ENCODE measurements around the gene TERB2.
"Not testable (repeated sequence)": the region's sequence is repeated elsewhere in the genome, so short reads cannot be mapped to it uniquely, and the experiment has no call there.

The TERB2 gene

DNA sequence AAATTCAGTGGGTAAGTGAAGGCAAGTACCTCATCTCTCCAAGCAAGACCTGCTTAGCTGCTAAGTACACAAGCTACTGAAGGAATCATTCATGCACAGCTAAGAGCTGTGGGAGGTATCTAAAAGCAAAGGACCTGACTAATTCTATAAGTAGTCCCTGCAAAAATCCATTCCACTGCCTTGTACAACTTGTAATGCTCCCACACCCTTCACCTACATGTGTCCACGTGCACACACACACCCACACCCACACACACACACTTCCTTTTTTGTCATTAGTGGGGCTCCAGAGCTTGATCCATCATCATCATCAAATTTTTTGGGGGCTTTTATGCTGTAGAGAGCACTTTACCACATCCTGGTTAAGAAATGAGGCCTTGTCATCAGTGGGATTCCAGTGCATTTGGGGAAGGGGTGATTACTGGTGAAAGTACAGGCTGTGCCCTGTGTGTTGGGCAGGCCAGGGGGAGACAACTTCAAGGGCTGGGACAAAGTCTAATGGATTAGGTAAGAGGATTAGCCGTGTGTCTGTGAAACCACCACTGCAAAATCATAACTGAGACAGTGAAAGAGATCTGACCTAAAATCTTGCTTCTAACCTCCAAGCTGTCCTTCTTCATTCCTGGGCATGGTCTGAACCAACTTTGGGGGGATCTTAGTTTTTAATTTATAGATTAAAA, 47.4 kb downstream of the TERB2 start:
- DNase-seq: not testable (repeated sequence)

DNA sequence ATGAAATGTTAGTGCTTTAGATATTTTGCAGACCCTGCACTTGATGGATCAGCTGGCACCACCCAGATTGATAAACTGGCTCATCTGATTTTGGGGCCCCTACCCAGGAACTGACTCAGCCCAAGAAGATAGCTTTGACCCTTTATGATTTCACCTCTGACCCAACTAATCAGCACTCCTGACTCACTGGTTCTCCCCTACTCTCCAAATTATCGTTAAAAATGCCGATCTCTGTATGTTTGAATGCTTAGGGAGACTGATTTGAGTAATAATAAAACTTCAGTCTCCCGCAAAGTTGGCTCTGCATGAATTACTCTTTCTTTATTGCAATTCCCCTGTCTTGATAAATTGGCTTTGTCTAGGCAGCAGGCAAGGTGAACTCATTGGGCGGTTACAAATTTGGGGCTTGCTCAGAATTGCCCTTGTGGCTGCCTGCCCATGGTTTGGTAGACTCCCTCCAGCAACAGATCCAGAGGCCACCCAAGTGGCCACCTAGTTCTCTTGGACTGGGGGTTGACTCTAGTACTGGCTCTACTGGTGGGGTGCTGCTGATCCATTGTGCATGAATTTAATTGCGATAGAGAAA, 48.2 kb downstream of the TERB2 start:
- DNase-seq: not testable (repeated sequence)

DNA sequence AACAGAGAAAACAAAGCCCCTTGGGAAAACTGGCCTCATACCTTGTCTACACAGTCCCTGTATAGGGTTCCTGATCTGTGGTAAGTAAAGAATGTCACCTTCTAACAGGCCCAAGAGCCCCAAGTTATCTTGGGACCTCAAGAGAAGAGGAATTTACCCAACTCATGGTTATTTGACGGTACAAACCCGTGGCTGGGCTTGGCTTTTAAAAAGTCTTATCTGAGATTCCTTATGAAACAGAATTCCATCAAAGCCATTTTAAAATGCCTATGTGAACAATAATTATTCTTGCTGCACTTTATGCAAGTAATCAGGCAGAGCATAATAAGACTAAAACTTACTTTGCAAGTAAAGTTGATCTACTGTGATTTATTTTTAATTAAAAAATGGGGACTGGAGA, 52.6 kb downstream of the TERB2 start:
- DNase-seq: no peak

DNA sequence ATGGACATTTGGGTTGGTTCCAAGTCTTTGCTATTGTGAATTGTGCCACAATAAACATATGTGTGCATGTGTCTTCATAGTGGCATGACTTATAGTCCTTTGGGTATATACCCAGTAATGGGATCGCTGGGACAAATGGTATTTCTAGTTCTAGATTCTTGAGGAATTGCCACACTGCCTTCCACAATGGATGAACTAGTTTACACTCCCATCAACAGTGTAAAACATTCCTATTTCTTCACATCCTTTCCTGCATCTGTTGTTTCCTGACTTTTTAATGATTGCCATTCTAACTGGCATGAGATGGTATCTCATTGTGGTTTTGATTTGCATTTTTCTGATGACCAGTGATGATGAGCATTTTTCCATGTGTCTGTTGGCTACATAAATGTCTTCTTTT, 58.6 kb downstream of the TERB2 start:
- DNase-seq: not testable (repeated sequence)

DNA sequence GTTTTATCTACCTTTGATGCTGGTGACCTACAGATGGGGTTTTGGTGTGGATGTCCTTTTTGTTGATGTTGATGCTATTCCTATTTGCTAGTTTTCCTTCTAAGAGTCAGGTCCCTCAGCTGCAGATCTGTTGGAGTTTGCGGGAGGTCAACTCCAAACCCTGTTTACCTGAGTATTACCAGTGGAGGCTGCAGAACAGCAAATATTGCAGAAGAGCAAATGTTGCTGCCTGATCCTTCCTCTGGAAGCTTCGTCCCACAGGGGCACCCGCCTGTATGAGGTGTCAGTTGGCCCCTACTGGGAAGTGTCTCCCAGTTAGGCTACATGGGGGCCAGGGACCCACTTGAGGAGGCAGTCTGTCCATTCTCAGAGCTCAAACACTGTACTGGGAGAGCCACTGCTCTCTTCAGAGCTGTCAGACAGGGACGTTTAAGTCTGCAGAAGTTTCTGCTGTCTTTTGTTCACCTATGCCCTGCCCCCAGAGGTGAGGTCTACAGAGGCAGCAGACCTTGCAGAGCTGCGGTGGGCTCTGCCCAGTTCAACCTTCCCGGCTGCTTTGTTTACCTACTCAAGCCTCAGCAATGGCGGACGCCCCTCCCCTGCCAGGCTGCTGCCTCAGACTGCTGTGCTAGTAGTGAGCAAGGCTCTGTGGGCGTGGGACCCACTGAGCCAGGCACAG, 63.9 kb downstream of the TERB2 start:
- not testable (repeated sequence) for DNase-seq

DNA sequence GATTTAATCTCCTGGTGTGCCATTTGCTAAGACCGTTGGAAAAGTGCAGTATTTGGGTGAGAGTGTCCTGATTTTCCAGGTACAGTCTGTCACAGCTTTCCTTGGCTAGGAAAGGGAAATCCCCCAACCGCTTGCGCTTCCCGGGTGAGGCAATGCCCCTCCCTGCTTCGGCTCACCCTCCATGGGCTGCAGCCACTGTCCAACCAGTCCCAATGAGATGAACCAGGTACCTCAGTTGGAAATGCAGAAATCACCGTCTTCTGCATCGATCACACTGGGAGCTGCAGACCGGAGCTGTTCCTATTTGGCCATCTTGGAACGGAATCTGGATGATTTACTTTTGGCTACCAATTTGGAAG, 64.4 kb downstream of the TERB2 start:
- DNase-seq: not testable (repeated sequence)

DNA sequence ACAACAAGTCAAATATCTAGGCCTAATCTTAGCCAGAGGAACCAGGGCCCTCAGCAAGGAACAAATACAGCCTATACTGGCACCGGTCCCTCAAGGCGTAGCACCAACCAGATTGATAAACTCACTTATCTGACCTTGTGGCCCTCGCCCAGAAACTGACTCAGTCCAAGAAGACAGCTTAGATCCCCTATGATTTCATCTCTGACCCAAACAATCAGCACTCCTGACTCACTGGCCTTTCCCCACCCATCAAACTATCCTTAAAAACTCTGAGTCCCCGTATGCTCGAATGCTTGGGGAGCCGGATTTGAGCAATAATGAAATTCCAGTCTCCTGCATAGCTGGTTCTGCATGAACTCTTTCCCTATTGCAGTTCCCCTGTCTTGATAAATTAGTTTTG, 64.9 kb downstream of the TERB2 start:
- DNase-seq: no peak

DNA sequence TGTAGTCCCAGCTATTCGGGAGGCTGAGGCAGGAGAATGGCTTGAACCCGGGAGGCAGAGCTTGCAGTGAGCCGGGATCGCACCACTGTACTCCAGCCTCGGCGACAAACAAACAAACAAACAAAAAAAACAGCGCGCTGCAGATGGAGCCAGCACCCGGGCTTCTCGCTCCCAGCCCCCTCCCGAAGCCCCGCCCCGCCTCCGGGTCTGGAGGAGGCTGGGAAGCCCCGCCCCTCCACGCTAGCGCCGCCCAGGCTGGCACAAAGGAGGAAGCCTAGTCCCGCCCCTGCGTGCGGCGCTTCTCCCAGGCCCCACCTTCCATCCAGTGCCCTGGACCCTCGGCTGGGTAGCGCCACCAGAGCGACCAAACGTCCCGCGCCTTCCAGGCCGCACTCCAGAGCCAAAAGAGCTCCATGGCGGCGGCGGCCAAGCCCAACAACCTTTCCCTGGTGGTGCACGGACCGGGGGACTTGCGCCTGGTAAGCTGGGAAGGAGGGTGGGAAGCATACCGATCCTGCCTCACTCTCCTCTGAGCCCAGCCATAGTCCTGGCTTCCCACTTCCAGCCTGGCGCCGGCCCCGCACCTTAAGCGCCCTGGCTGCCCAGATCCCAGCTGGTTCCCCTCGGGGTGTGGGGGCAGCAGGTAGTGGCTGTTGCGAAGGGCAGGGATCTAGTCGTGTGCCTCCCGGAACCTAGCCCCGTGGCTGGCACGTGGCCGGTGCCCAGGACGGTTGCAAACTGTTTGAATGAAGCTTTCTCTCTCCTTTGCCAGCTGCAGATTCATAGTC, 66.6 kb downstream of the TERB2 start, which contains the start of gene SORD:
Gene SORD, plus strand, starts transcription at position 325 of the 788 bp plus-strand sequence. Its CDS starts 89 bp downstream, at position 414.
- DNase-seq: peak; percentile 32 to 71

DNA sequence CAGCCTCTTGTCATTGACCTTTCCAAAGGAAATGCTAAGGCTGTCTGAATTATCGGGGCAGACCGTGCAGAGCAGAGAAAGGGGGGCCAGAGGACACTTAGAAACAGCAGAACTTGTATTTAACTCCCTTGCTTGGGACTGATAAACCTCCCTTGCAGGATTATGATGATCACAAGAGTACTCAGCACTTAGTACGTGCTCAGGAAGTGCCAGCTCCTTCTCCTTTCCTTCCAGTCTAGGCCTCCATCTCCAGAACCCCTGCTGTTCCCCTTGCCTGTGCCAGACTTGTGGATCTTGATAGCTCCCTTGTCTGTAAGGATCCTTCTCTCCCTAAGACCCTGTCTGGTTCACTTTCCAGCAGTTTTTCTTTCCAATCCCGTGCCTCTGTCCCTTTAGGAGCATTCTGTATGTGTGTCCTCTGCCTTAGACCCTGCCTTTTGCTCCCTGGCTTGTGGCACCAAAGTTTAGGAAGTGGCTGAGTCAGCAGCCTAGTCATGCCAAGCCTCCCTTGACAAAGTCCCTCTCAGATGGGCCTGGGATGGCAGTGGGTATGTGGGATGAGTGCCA, 67.3 kb downstream of the TERB2 start:
- peak in 1 of 2 experiments; percentile 12 for DNase-seq

DNA sequence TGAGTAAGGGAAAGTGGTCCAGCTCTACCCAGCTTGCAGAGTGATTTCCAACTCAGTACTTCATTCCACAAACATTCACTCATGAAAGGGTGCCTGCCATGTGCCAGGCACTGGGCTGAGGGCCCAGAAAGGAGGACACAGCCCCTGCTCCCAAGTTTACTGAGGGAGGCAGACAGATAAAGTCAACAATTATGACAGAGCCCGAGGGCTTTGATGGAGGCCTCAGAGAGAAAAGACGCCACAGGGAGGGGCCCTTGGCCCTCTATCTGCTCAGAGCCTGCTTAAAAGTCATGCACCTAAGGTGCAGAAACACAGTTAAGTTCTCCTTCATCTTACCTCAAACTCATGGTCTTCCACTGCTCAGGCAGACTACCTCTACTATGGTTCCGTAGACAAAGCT, 68.2 kb downstream of the TERB2 start:
- not testable (repeated sequence) for DNase-seq

DNA sequence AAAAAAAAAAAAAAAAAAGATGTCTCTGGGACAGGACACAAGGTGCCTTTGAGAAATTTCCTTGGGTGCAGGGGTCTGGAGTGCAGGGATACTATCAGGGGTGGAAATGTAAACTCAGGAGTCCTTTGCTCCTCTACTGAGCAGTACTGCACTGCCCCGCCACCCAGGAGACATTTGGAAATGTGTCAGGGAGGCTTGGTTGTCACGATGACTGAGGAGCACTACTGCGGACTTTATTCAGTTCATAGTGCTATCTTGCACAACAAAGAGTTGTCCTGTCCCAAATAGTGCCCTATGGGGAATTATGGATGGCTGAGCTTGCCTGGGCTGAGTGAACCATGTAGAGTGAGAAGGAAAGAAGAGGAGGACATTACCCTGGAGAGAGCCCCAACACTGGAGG, 69.1 kb downstream of the TERB2 start:
- DNase-seq: not testable (repeated sequence)

DNA sequence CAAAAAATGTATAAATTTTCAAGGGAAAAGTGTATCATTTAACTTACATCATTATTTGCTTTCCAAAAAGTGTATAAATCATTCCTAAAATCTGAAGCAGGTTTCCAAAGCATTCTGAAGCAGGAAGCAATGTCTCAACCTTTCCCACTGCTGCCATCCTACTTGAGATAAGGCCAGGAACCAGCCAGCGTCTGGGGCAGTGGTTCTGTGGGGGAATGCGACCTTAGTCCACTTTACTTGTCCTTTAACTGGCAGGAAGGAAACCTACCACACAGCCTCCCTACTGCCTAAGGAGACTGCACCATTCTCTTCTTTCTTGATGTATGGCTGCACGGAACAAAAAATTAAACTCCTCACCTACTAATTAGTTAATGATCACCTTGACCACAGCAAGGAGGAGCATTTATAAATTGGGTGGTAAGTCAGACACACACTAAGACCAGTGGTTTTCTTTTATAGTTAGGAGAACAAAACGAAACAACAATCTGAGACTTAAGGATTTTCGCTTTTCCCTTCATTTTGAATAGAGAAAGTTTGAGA, 70.2 kb downstream of the TERB2 start:
- DNase-seq: no peak

DNA sequence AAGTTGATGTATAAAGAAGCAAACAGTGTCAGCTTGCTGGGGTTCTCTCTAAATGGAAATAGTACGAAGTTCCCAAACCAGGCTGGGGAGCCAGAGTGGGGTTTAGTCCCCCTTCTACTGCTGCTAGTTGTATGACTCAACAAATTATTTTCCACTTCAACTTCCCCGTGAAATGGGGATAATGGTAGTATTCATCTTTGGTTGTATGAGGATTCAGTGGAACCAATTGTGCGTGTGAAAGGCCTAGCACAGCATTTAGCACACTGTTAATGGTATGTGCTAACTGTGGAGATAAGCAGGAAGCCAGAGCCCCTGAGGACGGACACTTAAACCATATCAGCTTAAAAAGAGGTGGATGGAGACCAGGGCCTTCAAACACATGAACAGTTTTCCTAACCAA, 70.7 kb downstream of the TERB2 start:
- DNase-seq: no peak

All from SW 1271 (cell line).